Parathyroid adenoma (tissue), 2 donors: Measurements from ENCODE around the gene PAQR9.

Source experiments
- H2AFZ ChIP-seq: fragments of 300-600 bp; sonication (generic); one replicate; pipeline ENCODE4 v1.7.0; 2017; ENCODE audit warnings: antibody characterized with exemption, mild to moderate bottlenecking
- H3K27ac ChIP-seq: fragments of 300-600 bp; sonication (generic); one replicate; pipeline ENCODE4 v1.7.0; 2017
- H3K27me3 ChIP-seq: fragments of 300-600 bp; sonication (generic); one replicate; pipeline ENCODE4 v1.7.0; 2017; ENCODE audit warnings: low read length; ENCODE audit not compliant: control insufficient read depth, insufficient read depth
- H3K36me3 ChIP-seq: fragments of 300-600 bp; sonication (generic); one replicate; pipeline ENCODE4 v1.7.0; 2017; ENCODE audit warnings: low read length; ENCODE audit not compliant: control insufficient read depth, insufficient read depth
- H3K4me1 ChIP-seq: fragments of 300-600 bp; sonication (generic); one replicate; pipeline ENCODE4 v1.7.0; 2017; ENCODE audit warnings: control low read depth
- H3K4me2 ChIP-seq: fragments of 300-600 bp; sonication (generic); one replicate; pipeline ENCODE4 v1.7.0; 2017; ENCODE audit warnings: low read length
- H3K4me3 ChIP-seq: fragments of 300-600 bp; sonication (generic); one replicate; pipeline ENCODE4 v1.7.0; 2017; ENCODE audit warnings: low read depth, low read length
- H3K79me2 ChIP-seq: fragments of 300-600 bp; sonication (generic); one replicate; pipeline ENCODE4 v1.7.0; 2017; ENCODE audit warnings: control low read depth
- H3K9ac ChIP-seq: fragments of 300-600 bp; sonication (generic); one replicate; pipeline ENCODE4 v1.7.0; 2017; ENCODE audit warnings: mild to moderate bottlenecking
- H3K9me3 ChIP-seq: fragments of 300-600 bp; sonication (generic); one replicate; pipeline ENCODE4 v1.7.0; 2017; ENCODE audit warnings: low read length; ENCODE audit not compliant: control insufficient read depth
- CTCF ChIP-seq: fragments of 300-600 bp; sonication (generic); IDR thresholded peaks from one replicate; pipeline ENCODE4 v1.7.0; 2017; ENCODE audit warnings: antibody characterized with exemption, mild to moderate bottlenecking
- donor health status: primary hyperparathyroidism.

Gene PAQR9

DNA sequence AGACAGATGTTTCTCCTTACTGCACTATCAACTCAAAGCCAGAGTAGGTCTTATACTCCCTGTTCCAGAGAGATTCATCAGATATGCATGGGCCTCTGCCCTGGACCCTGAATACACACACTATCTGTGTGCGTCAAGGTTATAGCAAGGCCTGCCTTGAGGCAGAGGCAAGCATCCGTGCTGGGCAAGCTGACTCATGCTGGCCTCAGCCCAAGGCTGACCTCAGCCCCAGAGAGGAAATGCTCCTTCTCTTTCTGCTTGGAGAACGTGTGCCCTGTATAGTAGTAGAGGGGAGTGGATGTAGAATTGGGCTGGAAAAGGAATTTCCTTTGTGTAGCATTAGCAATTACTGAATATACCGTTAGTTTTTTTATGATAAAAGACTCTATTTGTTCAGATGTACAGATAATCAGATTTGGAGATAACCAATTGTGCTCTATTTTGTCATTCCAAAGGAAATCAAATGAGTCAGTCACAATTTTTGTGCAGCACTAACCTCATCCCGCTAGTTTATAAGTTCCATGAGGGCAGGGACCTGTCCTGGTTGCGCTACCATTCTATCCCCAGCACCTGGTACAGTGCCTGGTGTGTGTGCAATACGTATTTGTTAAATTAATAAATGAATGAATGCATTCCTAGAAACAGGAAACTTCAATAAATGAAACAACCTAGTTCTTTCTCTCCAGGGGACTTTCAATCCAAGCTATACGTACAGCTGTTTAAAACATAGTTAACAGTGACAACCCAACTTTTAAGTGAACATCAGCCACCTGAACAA, 13.3 kb upstream of the PAQR9 start:
- H2AFZ ChIP-seq = peak overlapping the region; percentile 34
- H3K27ac ChIP-seq = no peak overlapping the region
- no peak overlapping the region for H3K4me3 ChIP-seq
- H3K36me3 ChIP-seq = no peaks in the 10 kb centered on the region
- H3K4me2 ChIP-seq = no peak overlapping the region
- no peaks in the 10 kb centered on the region for H3K27me3 ChIP-seq
- no peaks in the 10 kb centered on the region for H3K9me3 ChIP-seq
- H3K79me2 ChIP-seq = no peaks in the 10 kb centered on the region
- no peak for TF ChIP-seq CTCF
- peaks cover 7% of the 10 kb centered on the region for H3K4me1 ChIP-seq
- no peak overlapping the region for H3K9ac ChIP-seq

- Histone ChIP-seq H3K9ac (no peak overlapping the region), H3K4me1 (peaks cover 7% of the 10 kb centered on the region), H3K9me3 (no peaks in the 10 kb centered on the region), H3K4me3 (no peak overlapping the region), H2AFZ (no peak overlapping the region), H3K79me2 (no peaks in the 10 kb centered on the region), H3K36me3 (no peaks in the 10 kb centered on the region), H3K4me2 (no peak overlapping the region), H3K27ac (no peak overlapping the region), H3K27me3 (no peaks in the 10 kb centered on the region)
- TF ChIP-seq CTCF = no peak
Measured at GRCh38 chr3:142975316-142975995, 12.0 kb upstream of the PAQR9 start.

GRCh38 chr3:142973217-142974009, 9.9 kb upstream of the PAQR9 start:
- H3K9me3 ChIP-seq = no peaks in the 10 kb centered on the region
- no peak overlapping the region for H3K4me2 ChIP-seq
- no peaks in the 10 kb centered on the region for H3K36me3 ChIP-seq
- H3K9ac ChIP-seq = no peak overlapping the region
- no peaks in the 10 kb centered on the region for H3K27me3 ChIP-seq
- H3K4me1 ChIP-seq = peaks cover 7% of the 10 kb centered on the region
- no peak overlapping the region for H3K4me3 ChIP-seq
- H3K27ac ChIP-seq = no peak overlapping the region
- no peaks in the 10 kb centered on the region for H3K79me2 ChIP-seq
- no peak for TF ChIP-seq CTCF
- H2AFZ ChIP-seq = no peak overlapping the region

DNA sequence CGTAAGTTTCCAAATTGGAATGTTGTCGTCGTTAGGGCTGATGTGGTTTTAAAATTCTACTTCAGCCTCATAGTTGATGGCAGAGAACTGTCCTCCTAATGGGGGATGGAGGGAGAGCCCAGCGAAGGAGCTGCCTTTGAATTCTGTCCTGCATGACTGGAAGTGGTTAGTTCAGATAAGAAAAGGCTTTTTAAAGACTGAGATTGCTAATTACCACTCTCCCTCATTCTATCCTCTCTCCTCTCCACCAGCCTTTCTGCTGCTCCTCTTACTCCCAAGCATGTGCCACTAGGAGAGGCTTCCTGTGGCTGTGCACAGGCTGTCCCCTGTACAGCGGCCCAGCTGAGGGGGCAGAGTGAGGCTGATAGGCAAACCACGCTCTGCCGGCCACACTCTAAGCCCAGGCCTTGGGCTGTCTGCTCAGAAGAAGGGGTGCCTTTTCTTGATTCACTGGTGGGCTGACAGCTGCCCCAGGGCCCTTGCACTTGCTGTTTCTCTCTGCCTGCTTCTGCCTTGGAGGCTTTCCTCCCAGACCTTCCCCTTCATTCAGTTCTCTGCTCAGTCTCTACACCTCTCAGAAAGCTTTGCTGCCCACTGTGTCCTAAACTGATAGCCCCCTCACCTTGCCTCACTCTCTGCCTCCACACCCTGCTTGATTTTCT, 8.7 kb upstream of the PAQR9 start:
- Histone ChIP-seq H3K27me3 (no peaks in the 10 kb centered on the region), H3K9ac (no peak overlapping the region), H3K4me1 (peaks cover 7% of the 10 kb centered on the region), H3K4me2 (no peak overlapping the region), H3K9me3 (no peaks in the 10 kb centered on the region), H3K36me3 (no peaks in the 10 kb centered on the region), H3K79me2 (no peaks in the 10 kb centered on the region), H3K27ac (no peak overlapping the region), H2AFZ (no peak overlapping the region), H3K4me3 (no peak overlapping the region)
- no peak for TF ChIP-seq CTCF
